K562 (cell line): ENCODE results near the gene MMEL1. TPM values are rescaled to one million over a fixed set of nuclear protein-coding genes. Genes with fewer than 3 reads are reported as not detected.
A peak's percentile ranks its signal among the peaks of the same experiment; 100 is the strongest.

Experiments
- ATF1 ChIP-seq, 2 experiments: fragments of 450-650 bp in 1 of 2; IDR thresholded peaks; 2 replicates each; pipeline ENCODE4 v1.6.1; 2016; ENCODE audit warnings: missing compliant biosample characterization in 1 of 2, missing genetic modification characterization in 1 of 2
- CBFA2T3 ChIP-seq: fragments of 450-650 bp; IDR thresholded peaks from 2 replicates; pipeline ENCODE4 v1.6.1; 2017
- HMBOX1 ChIP-seq: sonication (generic); IDR thresholded peaks from 2 replicates; pipeline ENCODE4 v1.6.1; 2016
- KDM1A ChIP-seq, 2 experiments: fragments of 450-650 bp; IDR thresholded peaks; 2 replicates each; pipeline ENCODE4 v1.6.1; 2016; ENCODE audit warnings: mild to moderate bottlenecking in 2 of 2
- KLF1 ChIP-seq: fragments of 450-650 bp; IDR thresholded peaks from 2 replicates; pipeline ENCODE4 v1.6.1; 2016; ENCODE audit warnings: missing genetic modification characterization, missing compliant biosample characterization
- MYNN ChIP-seq, 2 experiments: sonication (generic); formaldehyde crosslinking in 1 of 2; IDR thresholded peaks; 2 replicates each; pipeline versions ENCODE4 v1.5.0 to v1.6.1; 2016 to 2020; ENCODE audit warnings: antibody characterized with exemption in 1 of 2, missing genetic modification reagents in 1 of 2
- PHB ChIP-seq: fragments of 250-450 bp; sonication (Bioruptor Pico); IDR thresholded peaks from 2 replicates; pipeline ENCODE4 v1.5.0; 2021
- RERE ChIP-seq: sonication (generic); formaldehyde crosslinking; IDR thresholded peaks from 2 replicates; pipeline ENCODE4 v1.8.0; 2023; ENCODE audit warnings: missing genetic modification reagents, mild to moderate bottlenecking, borderline replicate concordance
- RFX5 ChIP-seq: IDR thresholded peaks from 2 replicates; pipeline ENCODE4 v1.6.1; 2011; ENCODE audit warnings: low read depth, mild to moderate bottlenecking, improper control_type of control experiment, low read length
- RNF2 ChIP-seq: sonication (generic); IDR thresholded peaks from 2 replicates; pipeline ENCODE4 v1.6.1; 2016
- SMARCA5 ChIP-seq: fragments of 450-650 bp; IDR thresholded peaks from 2 replicates; pipeline ENCODE4 v1.6.1; 2016
- SRF ChIP-seq, 2 experiments: fragments of 250-450, 450-650 bp in 1 of 2; sonication (Bioruptor Pico) in 1 of 2; sonication (generic) in 1 of 2; formaldehyde crosslinking; IDR thresholded peaks; 2 replicates each; pipeline versions ENCODE4 v1.5.0 to v1.5.1; 2020 to 2022; ENCODE audit warnings: mild to moderate bottlenecking in 1 of 2, missing genetic modification reagents in 1 of 2
- TRIM24 ChIP-seq, 2 experiments: fragments of 450-650 bp; IDR thresholded peaks; 2 replicates each; pipeline ENCODE4 v1.6.1; 2016
- U2AF1 ChIP-seq: fragments of 200-400 bp; formaldehyde crosslinking; optimal IDR thresholded peaks from 2 replicates; pipeline ENCODE3; 2017; ENCODE audit warnings: mild to moderate bottlenecking, low read depth, low read length, moderate library complexity
- UBTF ChIP-seq, 2 experiments: IDR thresholded peaks; 2 replicates each; pipeline ENCODE4 v1.6.1; 2012; ENCODE audit warnings: improper control_type of control experiment in 2 of 2, low read depth in 2 of 2, low read length in 2 of 2, borderline replicate concordance in 1 of 2
- WHSC1 ChIP-seq: IDR thresholded peaks from one replicate; pipeline ENCODE4 v1.6.1; 2012; ENCODE audit warnings: low read length, control low read depth, inconsistent platforms
- ZBTB43 ChIP-seq: sonication (generic); formaldehyde crosslinking; IDR thresholded peaks from 2 replicates; pipeline ENCODE4 v1.8.0; 2023; ENCODE audit warnings: mild to moderate bottlenecking, missing genetic modification reagents
- ZNF165 ChIP-seq: fragments of 250-450 bp; sonication (Bioruptor Pico); IDR thresholded peaks from 2 replicates; pipeline ENCODE4 v1.4.0; 2020; ENCODE audit warnings: borderline replicate concordance
- ZNF324 ChIP-seq: fragments of 250-450 bp; sonication (Bioruptor Pico); IDR thresholded peaks from 2 replicates; pipeline ENCODE4 v1.4.0; 2020; ENCODE audit warnings: mild to moderate bottlenecking
- polyA plus RNA-seq, 8 experiments: library from polyadenylated mRNA; depleted of rRNA in 4 of 8; stranded (reverse) in 5 of 8; unstranded in 3 of 8; fragments of >200 nt; fragmentation: Nextera tagmentation in 2 of 8; fragmentation: Illumina TruSeq in 1 of 8; extraction: Ambion mirVana in 2 of 8; extraction: Trizol in 1 of 8; gene quantifications; 2 replicates each; pipeline versions ENCODE4 v1.2.1 to v1.2.3, GENCODE V29; 2011 to 2014; ENCODE audit warnings: inconsistent platforms in 1 of 8, missing spikeins in 1 of 8
- total RNA-seq, 7 experiments: library from RNA; depleted of rRNA in 6 of 7; stranded (reverse); fragments of >200 nt in 6 of 7; fragmentation: Illumina TruSeq in 2 of 7; extraction: Trizol in 2 of 7; gene quantifications; 2 replicates each; pipeline versions ENCODE4 v1.2.1 to v1.2.3, GENCODE V29; 2011 to 2021; ENCODE audit warnings: low replicate concordance in 1 of 7

MMEL1 gene
- total and polyA plus RNA-seq, 9 of the 15 experiments (the other 6 are each of a cell fraction or from before 2014, with no cell fraction given), result not detected

- TF ChIP-seq ZNF165 (0 out of 2 replicates have a peak, but pooled peaks have one; percentile 25), SMARCA5 (peak; percentile 96), U2AF1 (no peak), RNF2 (0 out of 2 replicates have a peak, but pooled peaks have one; percentile 18), KLF1 (peak; percentile 48), RERE (no peak), KDM1A (IDR thresholded peaks at IDR 0.05) (peak; percentile 90 to 97; a peak in 3 of 4 replicates), ZBTB43 (CRISPR knock-in tag) (0 out of 2 replicates have a peak, but pooled peaks have one; percentile 53), ZNF324 (CRISPR knock-in tag) (no peak), TRIM24 (IDR thresholded peaks at IDR 0.05) (0 out of 4 replicates have a peak, but pooled peaks of 1 of the 2 experiments have one; percentile 6), SRF (CRISPR knock-in tag; IDR thresholded peaks at IDR 0.05) (peak in 1 of 2 experiments; percentile 18; a peak in 1 of 4 replicates), WHSC1 (no peak), ATF1 (CRISPR knock-in tag; IDR thresholded peaks at IDR 0.05) (no peak), ATF1 (tag; IDR thresholded peaks at IDR 0.05) (peak; percentile 42), RFX5 (no peak), CBFA2T3 (0 out of 2 replicates have a peak, but pooled peaks have one; percentile 32), PHB (peak; percentile 68; the same call in 1 of the 2 replicates), HMBOX1 (no peak), MYNN (IDR thresholded peaks at IDR 0.05) (peak; percentile 68), MYNN (CRISPR knock-in tag; IDR thresholded peaks at IDR 0.05) (no peak), UBTF (IDR thresholded peaks at IDR 0.05; ENCODE audit: borderline replicate concordance in 1 of 2, low read depth in 2 of 2, low read length in 2 of 2) (peak; percentile 54 to 64; a peak in 2 of 4 replicates)
These were observed 86.2 kb downstream of the MMEL1 start (continued) for GRCh38 chr1:2546515-2547209.
